DMS114 treated with DMSO at 0.1 percent for 48 hours (cell line): Measurements from ENCODE around the gene KIAA1217.

Source experiments
- DNase-seq: peaks from one replicate; lab custom pipeline; 2025; ENCODE audit not compliant: unreplicated experiment; lab: John Stamatoyannopoulos, UW

KIAA1217 gene

DNA sequence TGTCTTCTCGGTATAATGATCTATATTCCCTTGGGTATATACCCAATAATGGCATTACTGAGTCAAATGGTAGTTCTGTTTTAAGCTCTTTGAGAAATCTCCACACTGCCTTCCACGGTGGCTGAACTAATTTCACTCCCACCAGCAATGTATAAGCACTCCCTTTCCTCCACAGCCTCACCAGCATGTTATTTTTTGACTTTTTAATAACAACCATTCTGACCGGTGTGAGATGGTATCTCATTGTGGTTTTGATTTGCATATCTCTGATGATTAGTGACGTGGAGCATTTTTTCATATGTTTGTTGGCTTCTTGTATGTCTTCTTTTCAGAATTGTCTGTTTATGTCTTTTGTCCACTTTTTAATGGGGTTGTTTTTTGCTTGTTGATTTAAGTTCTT, 33.6 kb downstream of the KIAA1217 start:
- DNase-seq: no peak

DNA sequence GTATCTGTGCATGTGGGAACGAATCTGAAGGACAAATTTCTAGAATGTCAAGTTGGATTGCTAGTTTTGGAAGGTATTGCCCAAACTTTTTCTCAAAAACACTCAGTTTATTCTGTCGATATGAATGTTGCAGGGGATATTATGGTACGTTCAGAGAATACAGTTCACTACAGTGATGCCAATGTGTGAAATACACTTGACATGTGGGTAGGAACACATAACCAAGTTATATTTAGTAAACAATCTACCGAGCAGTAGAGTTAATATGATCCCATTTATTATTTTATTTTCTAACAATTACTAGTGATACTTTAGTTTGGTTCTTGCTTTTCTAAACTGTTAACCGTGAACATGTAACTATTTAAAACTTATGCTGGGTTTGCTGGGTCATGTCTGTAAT, 37.4 kb downstream of the KIAA1217 start:
- no peak for DNase-seq

GRCh38 chr10:24247841-24248240, 38.9 kb downstream of the KIAA1217 start:
- no peak for DNase-seq

GRCh38 chr10:24249829-24250415, 41.0 kb downstream of the KIAA1217 start:
- DNase-seq: no peak

GRCh38 chr10:24251547-24251946, 42.6 kb downstream of the KIAA1217 start:
- no peak for DNase-seq

DNA sequence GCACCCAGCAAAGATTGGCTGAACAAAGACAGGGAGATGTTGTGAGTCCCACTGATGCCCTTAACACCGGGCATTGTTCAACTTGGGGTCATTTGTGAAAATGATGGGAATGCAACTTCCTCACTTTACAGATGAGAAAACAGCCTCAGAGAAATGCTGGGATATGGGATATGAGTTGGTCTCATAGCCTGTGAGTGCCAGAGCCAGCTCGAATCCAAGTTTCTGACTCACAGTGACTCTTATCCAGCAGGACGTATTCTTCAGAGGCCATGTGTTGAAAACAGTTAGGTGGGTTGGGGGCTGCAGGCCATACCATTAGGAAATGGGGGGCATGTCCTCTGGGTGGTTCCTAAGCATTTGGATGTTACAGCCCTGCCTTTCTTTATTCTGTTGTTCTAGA, 45.2 kb downstream of the KIAA1217 start:
- DNase-seq: no peak

DNA sequence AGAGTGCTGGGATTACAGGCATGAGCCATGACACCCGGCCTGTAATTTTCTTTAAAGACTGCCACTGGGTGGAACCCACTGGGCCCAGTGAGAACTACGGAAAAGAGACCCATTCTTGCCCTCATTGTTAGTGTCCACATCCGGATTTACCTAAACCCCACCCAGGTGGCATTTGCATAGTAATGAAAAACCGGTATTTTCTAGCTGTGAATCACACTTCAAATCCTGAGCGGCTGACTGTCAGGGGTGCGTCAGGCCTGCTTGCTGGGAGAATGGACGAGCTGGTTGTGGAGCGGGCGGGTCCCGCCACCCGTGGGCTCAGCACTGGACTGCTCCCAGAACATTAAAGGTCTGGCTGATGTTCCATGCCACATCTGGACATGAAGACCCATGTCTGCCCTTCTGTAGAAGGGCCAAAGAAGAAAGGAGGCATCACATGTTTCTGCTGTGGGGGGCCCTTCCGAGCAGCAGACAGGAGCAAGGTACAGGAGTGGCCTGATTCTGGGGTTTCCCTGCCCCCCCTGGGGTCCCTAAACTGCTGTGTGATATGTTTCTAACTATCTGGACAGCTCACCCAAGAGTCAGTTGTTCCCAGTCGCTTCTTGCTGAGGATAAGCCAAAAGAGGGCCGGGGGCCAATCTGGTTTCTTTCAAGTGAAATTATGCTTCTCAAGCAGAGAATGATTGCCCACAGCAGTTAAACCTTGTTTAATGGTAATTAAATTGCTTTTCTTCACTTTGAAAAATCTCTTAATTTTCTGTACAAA, 46.4 kb downstream of the KIAA1217 start:
- no peak for DNase-seq

GRCh38 chr10:24255881-24256311, 47.0 kb downstream of the KIAA1217 start:
- DNase-seq: no peak

- no peak for DNase-seq
These were observed 47.7 kb downstream of the KIAA1217 start for GRCh38 chr10:24256619-24257107.

DNA sequence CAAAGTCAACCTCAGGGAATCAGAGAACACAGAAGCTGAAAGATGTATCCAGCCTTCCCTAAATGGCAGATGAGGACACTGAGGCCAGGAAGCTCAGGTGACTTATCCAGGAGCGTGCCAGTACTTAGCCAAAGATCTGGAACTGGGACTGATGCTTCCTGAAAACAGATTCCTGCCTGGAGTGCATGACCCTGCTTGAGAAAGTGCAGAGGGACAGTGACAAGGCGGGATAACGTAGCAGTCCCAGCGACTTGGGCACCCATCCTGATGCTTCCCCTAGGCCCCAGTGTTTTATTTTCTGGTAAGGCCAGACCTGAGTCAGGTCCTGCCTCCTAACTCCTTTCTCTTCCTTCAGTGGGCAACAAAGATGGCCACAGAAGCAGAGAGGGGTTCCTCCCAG, 48.6 kb downstream of the KIAA1217 start:
- no peak for DNase-seq

DNA sequence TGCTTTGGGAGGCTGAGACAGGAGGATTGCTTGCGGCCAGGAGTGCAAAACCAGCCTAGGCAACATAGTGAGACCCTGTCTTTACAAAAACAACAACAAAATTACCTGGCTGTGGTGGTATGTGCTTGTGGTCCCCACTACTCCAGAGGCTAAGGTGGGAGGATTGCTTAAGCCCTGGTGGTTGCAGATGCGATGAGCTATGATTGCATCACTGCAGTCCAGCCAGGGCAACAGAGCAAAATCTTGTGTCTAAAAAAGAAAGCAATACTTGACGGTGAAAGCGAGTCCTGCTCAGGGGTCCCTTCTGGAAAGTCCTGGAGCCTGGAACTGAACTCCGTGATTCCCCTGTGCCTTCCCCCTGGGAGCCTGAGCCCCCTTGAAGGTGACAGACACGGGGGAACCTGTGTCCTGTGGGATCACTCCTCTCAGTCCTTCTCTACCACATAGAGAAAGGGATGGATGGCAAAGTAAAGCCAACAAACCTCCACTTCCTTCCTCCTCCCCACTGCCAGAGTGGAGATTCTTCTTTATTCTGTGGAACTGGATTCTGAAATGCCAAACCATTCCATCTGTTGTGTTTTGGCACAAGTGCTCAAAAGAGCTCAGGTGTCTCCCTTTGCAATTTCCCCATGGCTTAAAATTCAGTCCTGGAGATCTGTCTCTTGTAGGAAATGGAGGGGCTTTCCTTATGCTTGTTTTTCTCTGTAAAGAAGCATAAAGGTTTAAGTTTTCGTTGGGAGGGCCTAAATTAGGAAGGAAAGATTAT, 50.6 kb downstream of the KIAA1217 start:
- no peak for DNase-seq

GRCh38 chr10:24261627-24262026, 52.7 kb downstream of the KIAA1217 start:
- no peak for DNase-seq

- DNase-seq: no peak
These were observed 54.1 kb downstream of the KIAA1217 start for GRCh38 chr10:24262929-24263590.

- no peak for DNase-seq
These were observed 60.5 kb downstream of the KIAA1217 start for GRCh38 chr10:24269476-24269875.

DNA sequence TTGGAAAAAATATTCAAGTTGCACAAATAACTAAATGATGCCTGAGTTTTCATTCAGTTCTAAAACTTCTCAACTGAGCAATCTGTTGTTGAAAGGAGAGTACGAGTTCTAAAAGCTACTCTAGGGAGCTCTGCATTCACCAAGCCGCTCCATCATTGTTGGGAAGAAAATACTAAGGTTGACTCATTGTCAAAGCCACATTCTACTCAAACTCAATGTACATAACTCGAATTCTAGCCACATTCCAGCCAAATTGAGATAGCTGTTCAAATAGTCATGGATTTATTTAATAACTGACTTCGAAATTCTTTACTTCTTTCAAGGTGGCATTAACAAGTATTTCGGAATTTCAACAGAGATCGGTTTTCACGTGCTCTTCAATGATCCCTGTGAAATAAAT, 63.4 kb downstream of the KIAA1217 start:
- no peak for DNase-seq

GRCh38 chr10:24277277-24277676, 68.3 kb downstream of the KIAA1217 start:
- DNase-seq: no peak

- no peak for DNase-seq
These were observed 68.8 kb downstream of the KIAA1217 start for GRCh38 chr10:24277771-24278170.

DNA sequence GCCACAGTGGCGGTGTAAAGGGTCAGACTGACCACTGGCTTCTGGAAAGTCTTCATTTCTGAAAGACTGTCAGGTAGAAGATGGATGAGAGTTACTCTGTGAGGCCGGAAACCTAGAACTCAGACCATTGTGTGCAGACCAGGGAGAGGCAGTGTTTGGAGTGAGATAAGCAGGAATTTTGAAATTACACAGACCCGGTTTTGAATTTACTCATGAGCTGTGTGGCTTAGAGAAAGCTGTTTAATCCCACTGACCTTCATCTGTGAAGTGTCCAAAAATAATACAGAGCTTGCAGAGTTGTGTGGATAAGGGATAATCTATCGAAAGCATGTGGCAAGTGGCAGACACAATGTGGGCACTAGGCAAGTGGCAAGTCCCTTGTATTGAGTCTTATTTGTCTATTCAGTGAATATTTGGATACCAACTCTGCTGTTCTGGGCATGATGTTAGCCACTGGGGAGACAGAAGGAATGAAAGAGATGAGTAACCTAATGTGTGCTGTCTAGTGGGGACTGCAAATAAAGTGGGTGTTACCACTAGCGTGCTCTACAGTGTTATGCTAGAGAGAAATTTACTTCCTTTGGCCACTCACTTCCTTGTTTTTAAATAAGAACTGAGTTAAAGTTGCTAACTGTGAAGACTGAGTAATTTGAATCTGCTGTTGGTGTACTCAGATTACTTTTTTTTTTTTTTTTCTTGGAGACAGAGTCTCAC, 69.4 kb downstream of the KIAA1217 start:
- DNase-seq: no peak

GRCh38 chr10:24279166-24279565, 70.2 kb downstream of the KIAA1217 start:
- no peak for DNase-seq

DNA sequence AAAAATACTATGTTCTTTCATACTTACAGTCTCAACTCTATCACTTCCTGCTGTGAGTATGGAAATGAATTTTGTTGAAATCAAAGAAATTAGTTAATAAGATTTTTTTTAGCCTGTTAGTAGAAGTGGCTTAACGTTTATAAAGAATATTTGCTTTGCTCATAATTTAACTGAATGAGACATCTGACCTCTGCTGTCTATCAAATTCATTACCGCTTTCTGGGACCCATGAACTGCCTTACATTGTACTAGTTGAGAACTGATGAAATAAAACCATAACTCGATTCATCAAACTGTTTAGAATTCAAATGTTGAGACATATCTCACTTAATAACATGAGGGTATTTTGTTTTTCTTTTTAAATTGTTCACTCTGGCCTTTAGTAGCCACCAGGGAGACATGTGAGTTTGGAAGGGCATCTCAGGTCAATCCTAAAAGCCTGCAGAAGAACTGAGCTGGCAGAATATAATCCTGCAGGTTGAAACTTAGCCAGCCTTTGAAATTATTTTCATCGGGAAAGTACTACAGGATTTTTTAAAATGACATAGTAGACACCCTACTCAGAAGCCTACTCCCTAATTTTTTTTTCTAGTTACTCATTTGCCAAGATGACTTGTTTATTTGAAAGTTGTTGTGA, 78.7 kb downstream of the KIAA1217 start:
- no peak for DNase-seq
